H1 (cell line): ENCODE measurements around the gene PDE2A. TPM values are rescaled to one million over a fixed set of nuclear protein-coding genes. Genes with fewer than 3 reads are reported as not detected.

ENCODE experiments used
- CHD1 ChIP-seq: IDR thresholded peaks from 2 replicates; pipeline ENCODE4 v1.6.1; 2012; ENCODE audit warnings: low read depth, low read length, improper control_type of control experiment
- EZH2 ChIP-seq: fragments of 200-600 bp; sonication (generic); IDR thresholded peaks from 2 replicates; pipeline ENCODE4 v1.7.1; 2012; ENCODE audit warnings: low read depth, mild to moderate bottlenecking, moderate library complexity, low read length, inconsistent platforms; ENCODE audit not compliant: severe bottlenecking
- HDAC2 ChIP-seq, 2 experiments: fragments of 300-600 bp in 1 of 2; sonication (generic) in 1 of 2; IDR thresholded peaks; 2 replicates each; pipeline ENCODE4 v1.6.1; 2011 to 2012; ENCODE audit warnings: low read depth in 2 of 2, low read length in 2 of 2, mild to moderate bottlenecking in 2 of 2, moderate library complexity in 2 of 2, borderline replicate concordance in 1 of 2, inconsistent platforms in 1 of 2
- MAX ChIP-seq: IDR thresholded peaks from 2 replicates; pipeline ENCODE4 v1.6.1; 2012; ENCODE audit warnings: inconsistent platforms
- POLR2A ChIP-seq, 2 experiments: IDR thresholded peaks; 1 replicate in 1 of 2; 2 replicates in 1 of 2; pipeline ENCODE4 v1.6.1; 2011; ENCODE audit warnings: low read depth in 2 of 2, low read length in 2 of 2, mild to moderate bottlenecking in 2 of 2; ENCODE audit errors: control extremely low read depth in 1 of 2
- SIRT6 ChIP-seq: IDR thresholded peaks from one replicate; pipeline ENCODE4 v1.7.1; 2012; ENCODE audit warnings: low read length, inconsistent platforms
- SRF ChIP-seq: IDR thresholded peaks from 2 replicates; pipeline ENCODE4 v1.6.1; 2011; ENCODE audit warnings: mild to moderate bottlenecking, low read depth, low read length, moderate library complexity
- SUZ12 ChIP-seq: fragments of 200-600 bp; sonication (generic); IDR thresholded peaks from 2 replicates; pipeline ENCODE4 v1.6.1; 2012; ENCODE audit warnings: mild to moderate bottlenecking, inconsistent platforms, low read length, moderate library complexity, mixed read lengths
- TBP ChIP-seq: IDR thresholded peaks from 2 replicates; pipeline ENCODE4 v1.6.1; 2011; ENCODE audit warnings: low read depth, low read length, improper control_type of control experiment
- TEAD4 ChIP-seq: IDR thresholded peaks from 2 replicates; pipeline ENCODE4 v1.6.1; 2012; ENCODE audit warnings: low read depth, low read length, inconsistent platforms, mixed read lengths
- polyA plus RNA-seq, 7 experiments: library from polyadenylated mRNA; depleted of rRNA in 3 of 7; stranded (reverse) in 5 of 7; unstranded in 2 of 7; fragments of >200 nt in 5 of 7; fragments of 200-250 nt in 2 of 7; gene quantifications; 1 replicate in 5 of 7; 2 replicates in 1 of 7; 4 replicates in 1 of 7; pipeline versions ENCODE4 v1.2.1 to v1.2.3, GENCODE V29; 2011 to 2013; ENCODE audit warnings: missing spikeins in 2 of 7, mixed read lengths in 2 of 7
- total RNA-seq: library from RNA; stranded (reverse); fragmentation: NEBNext Ultra II Directional; extraction: Animal tissue kit (Norgen Biotek cat#: 25700); gene quantifications from 2 replicates; pipeline ENCODE4 v1.2.1, GENCODE V29; 2021

Gene PDE2A
- total and polyA plus RNA-seq, 2 of the 8 experiments (the other 6 are each of a cell fraction or from before 2014, with no cell fraction given), result 3.4 to 7.1 TPM

- TF ChIP-seq HDAC2 (IDR thresholded peaks at IDR 0.05; ENCODE audit: borderline replicate concordance in 1 of 2, low read depth in 2 of 2, low read length in 2 of 2), result no peak
- no peak for TF ChIP-seq TEAD4
- TF ChIP-seq POLR2A (IDR thresholded peaks at IDR 0.05; ENCODE audit: control extremely low read depth in 1 of 2, low read depth in 2 of 2, low read length in 2 of 2), result no peak
- TF ChIP-seq SRF, result no peak
- TF ChIP-seq EZH2, result no peak
- TF ChIP-seq TBP, result no peak
- no peak for TF ChIP-seq MAX
- no peak for TF ChIP-seq SUZ12
- TF ChIP-seq SIRT6, result no peak
- no peak for TF ChIP-seq CHD1
Observed at GRCh38 chr11:72584939-72585597, 89.2 kb downstream of the PDE2A start (continued).
